ENCODE results near the gene NRCAM.

- TF ChIP-seq CTCF (IDR thresholded peaks at IDR 0.05) (no peak), POLR2A (IDR thresholded peaks at IDR 0.05) (no peak), EP300 (IDR thresholded peaks at IDR 0.05) (no peak)
Observed at GRCh38 chr7:108484137-108484536, 27.9 kb upstream of the NRCAM start.
